ENCODE measurements around the gene USP6NL. TPM values are rescaled to one million over a fixed set of nuclear protein-coding genes. Genes with fewer than 3 reads are reported as not detected.

Gene USP6NL
- total and polyA plus RNA-seq, 9 of the 15 experiments (the other 6 are each of a cell fraction or from before 2014, with no cell fraction given), result 3.2 to 26.6 (median 19.8) TPM

- peak; percentile 12 for TF ChIP-seq POLR2B (IDR thresholded peaks at IDR 0.05; ENCODE audit: low read depth, partially characterized antibody)
- TF ChIP-seq CSDE1 (IDR thresholded peaks at IDR 0.05), result no peak
- TF ChIP-seq SUPT5H (IDR thresholded peaks at IDR 0.05), result peak; percentile 41; the same call in 1 of the 2 replicates
- no peak for TF ChIP-seq ZNF518B (CRISPR knock-in tag; IDR thresholded peaks at IDR 0.05)
- TF ChIP-seq XRCC3 (IDR thresholded peaks at IDR 0.05), result no peak
- TF ChIP-seq CREB5 (CRISPR knock-in tag; IDR thresholded peaks at IDR 0.05), result no peak
Observed at GRCh38 chr10:11454160-11454559, 157.3 kb downstream of the USP6NL start (continued).
